HCT116 (cell line): ENCODE measurements around the gene THRB.

Experiments used
- CTCF ChIP-seq, 3 experiments: fragments of 200-600 bp in 1 of 3; sonication (generic) in 1 of 3; IDR thresholded peaks in 2 of 3; conservative IDR thresholded peaks in 1 of 3; 2 replicates each; pipeline ENCODE4 v1.5.1; 2012 to 2017; ENCODE audit warnings: low read depth in 2 of 3, low read length in 2 of 3, antibody characterized with exemption in 1 of 3, borderline replicate concordance in 1 of 3, control low read depth in 1 of 3, mild to moderate bottlenecking in 1 of 3, mixed read lengths in 1 of 3, mixed run types in 1 of 3, moderate library complexity in 1 of 3; ENCODE audit not compliant: insufficient read depth in 1 of 3
- EGR1 ChIP-seq: IDR thresholded peaks from 2 replicates; pipeline ENCODE4 v1.6.1; 2012; ENCODE audit warnings: low read depth
- POLR2AphosphoS5 ChIP-seq: IDR thresholded peaks from 2 replicates; pipeline ENCODE4 v1.6.1; 2011; ENCODE audit warnings: mild to moderate bottlenecking, low read depth, low read length, moderate library complexity
- SRF ChIP-seq: IDR thresholded peaks from 2 replicates; pipeline ENCODE4 v1.6.1; 2012; ENCODE audit warnings: low read depth
- TF ChIP-seq, protein P1 (sequence below): IDR thresholded peaks from 2 replicates; pipeline ENCODE4 v1.6.1; 2011; ENCODE audit warnings: mild to moderate bottlenecking, low read length, moderate library complexity; ENCODE audit not compliant: insufficient replicate concordance; ENCODE audit errors: extremely low read depth

GRCh38 chr3:24272875-24273274 lies 221.8 kb downstream of the THRB start:
- no peak for TF ChIP-seq CTCF (IDR thresholded peaks at IDR 0.05 in 2 of 3, conservative IDR thresholded peaks at IDR 0.05 in 1 of 3; ENCODE audit: borderline replicate concordance in 1 of 3, insufficient read depth in 1 of 3, low read depth in 2 of 3, low read length in 2 of 3)
- TF ChIP-seq SRF, result no peak
- TF ChIP-seq, protein P1, sequence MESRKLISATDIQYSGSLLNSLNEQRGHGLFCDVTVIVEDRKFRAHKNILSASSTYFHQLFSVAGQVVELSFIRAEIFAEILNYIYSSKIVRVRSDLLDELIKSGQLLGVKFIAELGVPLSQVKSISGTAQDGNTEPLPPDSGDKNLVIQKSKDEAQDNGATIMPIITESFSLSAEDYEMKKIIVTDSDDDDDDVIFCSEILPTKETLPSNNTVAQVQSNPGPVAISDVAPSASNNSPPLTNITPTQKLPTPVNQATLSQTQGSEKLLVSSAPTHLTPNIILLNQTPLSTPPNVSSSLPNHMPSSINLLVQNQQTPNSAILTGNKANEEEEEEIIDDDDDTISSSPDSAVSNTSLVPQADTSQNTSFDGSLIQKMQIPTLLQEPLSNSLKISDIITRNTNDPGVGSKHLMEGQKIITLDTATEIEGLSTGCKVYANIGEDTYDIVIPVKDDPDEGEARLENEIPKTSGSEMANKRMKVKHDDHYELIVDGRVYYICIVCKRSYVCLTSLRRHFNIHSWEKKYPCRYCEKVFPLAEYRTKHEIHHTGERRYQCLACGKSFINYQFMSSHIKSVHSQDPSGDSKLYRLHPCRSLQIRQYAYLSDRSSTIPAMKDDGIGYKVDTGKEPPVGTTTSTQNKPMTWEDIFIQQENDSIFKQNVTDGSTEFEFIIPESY, result no peak
- no peak for TF ChIP-seq POLR2AphosphoS5
- no peak for TF ChIP-seq EGR1
